ENCODE results near the gene ARMC3. TPM values are rescaled to one million over a fixed set of nuclear protein-coding genes. Genes with fewer than 3 reads are reported as not detected.

ARMC3 gene
- total RNA-seq, 1 donor = not detected

- no peak for DNase-seq (ENCODE audit: low read depth)
- no peak for TF ChIP-seq CTCF (IDR thresholded peaks at IDR 0.05; ENCODE audit: insufficient read depth, low read length)
- H3K4me3 ChIP-seq (ENCODE audit: low read depth, low read length) = no peak overlapping the region
Measured at GRCh38 chr10:23038172-23038571, 110.3 kb downstream of the ARMC3 start.

GRCh38 chr10:23040002-23040401 lies 112.1 kb downstream of the ARMC3 start:
- no peak for DNase-seq (ENCODE audit: low read depth)
- TF ChIP-seq CTCF (IDR thresholded peaks at IDR 0.05; ENCODE audit: insufficient read depth, low read length) = no peak
- no peak overlapping the region for H3K4me3 ChIP-seq (ENCODE audit: low read depth, low read length)

GRCh38 chr10:23046027-23046426 lies 118.2 kb downstream of the ARMC3 start:
- no peak for DNase-seq (ENCODE audit: low read depth)
- H3K4me3 ChIP-seq (ENCODE audit: low read depth, low read length) = no peak overlapping the region
- no peak for TF ChIP-seq CTCF (IDR thresholded peaks at IDR 0.05; ENCODE audit: insufficient read depth, low read length)

GRCh38 chr10:23047201-23048050 lies 119.6 kb downstream of the ARMC3 start:
- peak; percentile 69 for DNase-seq (ENCODE audit: low read depth)
- no peak for TF ChIP-seq CTCF (IDR thresholded peaks at IDR 0.05; ENCODE audit: insufficient read depth, low read length)
- no peak overlapping the region for H3K4me3 ChIP-seq (ENCODE audit: low read depth, low read length)

- TF ChIP-seq CTCF (IDR thresholded peaks at IDR 0.05; ENCODE audit: insufficient read depth, low read length) = no peak
- H3K4me3 ChIP-seq (ENCODE audit: low read depth, low read length) = no peak overlapping the region
- DNase-seq (ENCODE audit: low read depth) = no peak
Measured at GRCh38 chr10:23048191-23048590, 120.3 kb downstream of the ARMC3 start.

GRCh38 chr10:23051278-23051677 lies 123.4 kb downstream of the ARMC3 start:
- TF ChIP-seq CTCF (IDR thresholded peaks at IDR 0.05; ENCODE audit: insufficient read depth, low read length) = no peak
- DNase-seq (ENCODE audit: low read depth) = no peak
- H3K4me3 ChIP-seq (ENCODE audit: low read depth, low read length) = no peak overlapping the region

All from fibroblast of the aortic adventitia (primary cell).